Activated naive CD4-positive, alpha-beta T cell treated with anti-CD3 and anti-CD28 coated beads for 36 hours (primary cell): Measurements from ENCODE around the gene MLX. TPM values are rescaled to one million over a fixed set of nuclear protein-coding genes. Genes with fewer than 3 reads are reported as not detected.

Experiments used
- CTCF ChIA-PET: fragments of 350-600 bp; sonication (Branson Sonifier 250); formaldehyde crosslinking; loops from one replicate; lab custom pipeline; 2021; ENCODE audit warnings: antibody characterized with exemption; lab: Charles Lee
- DNase-seq: peaks from one replicate; pipeline ENCODE4 v3.0.0-alpha.2; 2020
- H3K27ac Mint-ChIP-seq: one replicate; pipeline ENCODE4 v1.8.0; 2021; ENCODE audit warnings: mild to moderate bottlenecking, mixed read lengths
- H3K27me3 Mint-ChIP-seq: one replicate; pipeline ENCODE4 v1.8.0; 2021; ENCODE audit warnings: low read depth, mixed read lengths
- H3K36me3 Mint-ChIP-seq: one replicate; pipeline ENCODE4 v1.8.0; 2021; ENCODE audit warnings: low read depth, mixed read lengths
- H3K4me1 Mint-ChIP-seq: one replicate; pipeline ENCODE4 v1.8.0; 2021; ENCODE audit warnings: low read depth, mixed read lengths
- H3K4me3 Mint-ChIP-seq: one replicate; pipeline ENCODE4 v1.8.0; 2021; ENCODE audit warnings: mild to moderate bottlenecking, moderate library complexity, mixed read lengths
- H3K9me3 Mint-ChIP-seq: one replicate; pipeline ENCODE4 v1.8.0; 2021; ENCODE audit warnings: mixed read lengths
- intact Hi-C: fragments of 100-400 bp; cut with micrococcal nuclease; formaldehyde crosslinking; loops from one replicate; pipeline ENCODE4 v1.15.1; 2023
- total RNA-seq, 2 experiments: library from RNA; stranded (reverse); gene quantifications; one replicate each; pipeline ENCODE4 v1.2.3, GENCODE V29; 2021

The MLX gene, protein sequence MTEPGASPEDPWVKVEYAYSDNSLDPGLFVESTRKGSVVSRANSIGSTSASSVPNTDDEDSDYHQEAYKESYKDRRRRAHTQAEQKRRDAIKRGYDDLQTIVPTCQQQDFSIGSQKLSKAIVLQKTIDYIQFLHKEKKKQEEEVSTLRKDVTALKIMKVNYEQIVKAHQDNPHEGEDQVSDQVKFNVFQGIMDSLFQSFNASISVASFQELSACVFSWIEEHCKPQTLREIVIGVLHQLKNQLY
- total RNA-seq = 10 to 100 TPM; 22.1 to 24.7 TPM

DNA sequence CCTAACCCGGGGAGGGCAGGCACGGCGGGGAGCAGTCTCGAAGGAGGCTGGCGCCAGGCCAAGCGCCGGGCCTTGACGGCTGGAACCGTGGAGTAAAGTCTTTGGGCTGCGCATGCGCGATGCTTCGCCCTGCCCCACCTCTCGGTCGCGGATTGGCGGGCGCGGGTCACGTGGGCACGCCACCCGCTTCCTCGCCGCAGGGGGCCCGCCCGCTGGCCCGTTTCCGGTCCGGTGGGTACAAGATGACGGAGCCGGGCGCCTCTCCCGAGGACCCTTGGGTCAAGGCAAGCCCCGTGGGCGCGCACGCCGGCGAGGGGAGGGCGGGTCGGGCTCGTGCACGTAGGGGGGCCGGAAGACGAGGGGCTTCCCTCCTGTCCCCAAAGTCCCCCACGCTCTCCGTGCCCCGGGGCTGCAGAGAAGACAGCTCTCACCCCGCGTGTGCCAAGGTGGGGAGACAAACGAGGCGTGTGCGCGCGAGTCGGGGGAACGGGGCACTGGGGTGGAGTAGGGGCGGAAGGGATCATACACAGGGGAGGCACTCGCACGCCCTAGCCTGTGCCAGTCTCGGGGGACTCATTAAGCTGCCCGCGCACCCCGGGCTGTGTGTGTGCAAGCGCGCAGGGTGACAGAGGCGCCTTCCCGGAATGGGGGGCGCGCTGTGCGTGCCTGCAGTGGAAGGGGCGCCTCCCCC is at the start of gene MLX:
TSS of gene MLX (plus strand) at position 218 of the 691 bp plus-strand sequence. CDS start at position 243, 25 bp downstream.
- CTCF ChIA-PET = interaction anchor here (1.0 to 2.8 kb wide), 4 partner anchors 11 to 197 kb away, joined by 3 to 13 read pairs (median 8); partner anchors contain the start of gene PSMC3IP
- peaks cover 26% of the 10 kb centered on the region for H3K36me3 Mint-ChIP-seq

DNA sequence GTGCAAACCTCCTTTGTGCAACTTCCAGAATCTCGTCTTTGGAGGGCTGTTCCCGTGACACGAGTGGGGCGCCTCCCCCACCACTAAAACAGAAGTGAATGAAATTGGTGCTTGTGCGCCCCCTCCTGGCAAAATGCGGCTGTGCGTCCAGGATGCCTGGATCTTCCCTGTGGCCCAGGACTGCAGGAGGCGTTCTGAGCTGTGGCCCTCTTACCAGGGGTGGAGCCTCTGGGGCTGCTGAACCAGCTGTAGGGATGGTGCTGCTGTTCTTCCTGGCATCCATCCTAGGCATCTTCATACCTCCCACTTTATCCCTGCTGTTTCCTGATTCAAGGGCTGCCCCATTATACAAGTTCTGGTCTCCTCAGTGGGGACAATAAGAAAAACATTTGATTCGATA is 49.4 kb upstream of the MLX start:
- no peaks in the 10 kb centered on the region for H3K36me3 Mint-ChIP-seq
- CTCF ChIA-PET = interaction anchor here (0.5 to 2.1 kb wide), 16 partner anchors 10 to 194 kb away, joined by 3 to 12 read pairs (median 6); partner anchors contain the start of gene CAVIN1

More for the DNA sequence above, at the start of gene MLX:
- Mint-ChIP-seq H3K4me1 (peaks cover 55% of the 10 kb centered on the region), H3K9me3 (no peaks in the 10 kb centered on the region), H3K27ac (peak within 1 kb of the TSS; percentile 93), H3K4me3 (peak within 1 kb of the TSS; percentile 93), H3K27me3 (no peaks in the 10 kb centered on the region)
- intact Hi-C loops = loop anchor here (1.0 kb wide), 1 partner anchor 10 kb away; the partner anchor contains the start of gene PSMC3IP
- peak; percentile 90 for DNase-seq

DNA sequence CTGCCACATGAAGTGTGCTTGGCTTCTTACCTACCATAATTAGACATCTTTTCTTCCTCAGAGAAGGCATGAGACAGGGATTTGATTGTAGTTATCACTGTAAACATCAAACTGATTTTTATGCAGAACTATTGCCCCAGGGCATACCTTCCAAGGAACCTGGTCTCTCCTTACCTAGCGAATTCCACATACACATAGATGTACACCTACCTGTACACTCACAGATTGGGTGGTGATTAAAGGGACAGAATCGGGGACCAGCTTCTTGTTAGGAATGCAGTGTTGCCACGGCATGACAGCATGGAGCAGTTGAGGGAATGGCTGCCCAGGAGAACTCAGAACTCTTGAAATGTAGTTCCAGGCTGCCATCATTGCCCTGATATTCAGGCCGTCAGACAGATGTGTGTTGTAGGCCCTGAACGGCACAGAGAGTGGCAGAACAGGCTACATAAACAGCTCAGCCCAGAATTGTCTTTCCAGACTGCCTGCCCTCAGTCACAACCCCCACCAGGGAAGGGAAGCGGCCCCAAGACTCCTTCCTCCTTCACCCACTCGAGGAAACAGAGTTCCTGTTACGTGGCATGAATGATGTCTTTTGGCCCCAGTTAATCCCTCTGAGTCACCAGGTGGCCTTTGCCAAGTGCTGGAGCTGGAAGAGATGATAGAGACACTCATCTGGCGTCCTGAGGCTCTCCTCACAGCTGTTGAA is 48.7 kb upstream of the MLX start:
- H3K9me3 Mint-ChIP-seq = no peaks in the 10 kb centered on the region
- no peak for DNase-seq
- H3K27me3 Mint-ChIP-seq = no peaks in the 10 kb centered on the region
- no peak overlapping the region for H3K27ac Mint-ChIP-seq
- H3K4me3 Mint-ChIP-seq = no peak overlapping the region
- intact Hi-C loops = loop anchor here (5.0 kb wide), 1 partner anchor 206 kb away; no protein-coding TSS in a partner anchor
- CTCF ChIA-PET = interaction anchor here (0.5 to 2.1 kb wide), 15 partner anchors 9 to 195 kb away, joined by 3 to 12 read pairs (median 6); no protein-coding TSS in a partner anchor
- H3K4me1 Mint-ChIP-seq = peaks cover 4% of the 10 kb centered on the region
- H3K36me3 Mint-ChIP-seq = no peaks in the 10 kb centered on the region

More for the DNA sequence above, 49.4 kb upstream of the MLX start:
- intact Hi-C loops = loop anchor here (1.0 to 5.0 kb wide), 4 partner anchors 10 to 205 kb away; no protein-coding TSS in a partner anchor
- Mint-ChIP-seq H3K27me3 (no peaks in the 10 kb centered on the region), H3K9me3 (no peaks in the 10 kb centered on the region), H3K27ac (no peak overlapping the region), H3K4me1 (peaks cover 4% of the 10 kb centered on the region), H3K4me3 (no peak overlapping the region)
- DNase-seq = peak; percentile 89

- no peak overlapping the region for H3K4me3 Mint-ChIP-seq
- H3K36me3 Mint-ChIP-seq = no peaks in the 10 kb centered on the region
- no peaks in the 10 kb centered on the region for H3K9me3 Mint-ChIP-seq
- H3K27ac Mint-ChIP-seq = no peak overlapping the region
- H3K27me3 Mint-ChIP-seq = no peaks in the 10 kb centered on the region
- intact Hi-C loops = loop anchor here (5.0 kb wide), 1 partner anchor 207 kb away; no protein-coding TSS in a partner anchor
- CTCF ChIA-PET = interaction anchor here (0.6 to 2.4 kb wide), 14 partner anchors 9 to 555 kb away, joined by 3 to 12 read pairs (median 6); no protein-coding TSS in a partner anchor
- peaks cover 4% of the 10 kb centered on the region for H3K4me1 Mint-ChIP-seq
- DNase-seq = no peak
Observed at GRCh38 chr17:42518755-42519545, 48.0 kb upstream of the MLX start.

DNA sequence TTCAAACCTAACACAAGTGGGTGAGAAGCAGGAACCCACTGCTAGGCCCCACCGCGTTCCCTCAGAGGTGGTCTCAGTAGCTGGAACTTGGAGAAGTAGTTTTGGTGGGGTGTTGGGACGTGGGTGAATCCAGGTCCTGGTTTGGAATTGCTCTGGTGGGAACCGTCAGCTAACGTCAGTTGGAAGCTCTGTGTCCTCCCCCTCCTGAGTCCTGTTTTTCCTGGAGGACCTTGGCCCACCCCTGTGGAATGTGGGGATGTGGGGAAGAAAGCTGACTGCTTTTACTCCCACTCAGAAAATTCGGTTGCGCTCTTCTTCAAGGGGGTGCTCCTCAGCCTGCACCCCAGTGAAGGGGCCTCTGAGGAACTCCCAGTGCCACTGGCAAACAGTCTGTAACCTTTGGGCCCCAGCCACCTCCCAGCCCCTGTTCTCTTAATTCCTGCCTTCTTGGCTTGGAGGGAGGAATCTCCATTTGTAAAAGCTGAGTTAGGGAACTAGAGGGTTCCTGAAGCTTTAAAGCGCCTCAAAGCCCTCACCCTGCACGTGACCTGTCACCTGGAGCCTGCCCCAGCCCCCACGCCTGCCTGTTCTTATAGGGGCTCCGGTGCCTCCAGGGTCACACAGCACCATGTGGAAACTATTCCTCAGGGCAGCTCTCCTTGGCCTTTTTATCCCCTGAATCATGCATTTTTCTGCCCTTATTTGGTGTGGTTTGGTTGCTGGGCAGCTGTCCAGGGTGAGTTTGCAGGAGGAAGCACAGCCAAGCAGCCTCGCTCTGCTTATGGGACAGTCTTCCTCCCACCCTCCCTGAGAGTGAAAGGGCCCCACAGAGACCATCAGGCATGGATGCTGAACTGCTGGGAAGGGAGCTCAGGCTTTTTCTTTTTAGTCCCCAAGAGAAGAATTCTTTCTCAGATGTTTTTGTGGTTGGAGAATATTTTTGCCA is 47.1 kb upstream of the MLX start:
- peaks cover 4% of the 10 kb centered on the region for H3K4me1 Mint-ChIP-seq
- no peaks in the 10 kb centered on the region for H3K36me3 Mint-ChIP-seq
- H3K4me3 Mint-ChIP-seq = no peak overlapping the region
- CTCF ChIA-PET = interaction anchor here (0.6 to 2.4 kb wide), 13 partner anchors 11 to 959 kb away, joined by 3 to 7 read pairs (median 4); partner anchors contain the start of gene CAVIN1
- no peaks in the 10 kb centered on the region for H3K27me3 Mint-ChIP-seq
- H3K9me3 Mint-ChIP-seq = no peaks in the 10 kb centered on the region
- intact Hi-C loops = loop anchor here (5.0 to 10.0 kb wide), 2 partner anchors 208 to 405 kb away; partner anchors contain the start of gene DHX58
- H3K27ac Mint-ChIP-seq = no peak overlapping the region
- no peak for DNase-seq

DNA sequence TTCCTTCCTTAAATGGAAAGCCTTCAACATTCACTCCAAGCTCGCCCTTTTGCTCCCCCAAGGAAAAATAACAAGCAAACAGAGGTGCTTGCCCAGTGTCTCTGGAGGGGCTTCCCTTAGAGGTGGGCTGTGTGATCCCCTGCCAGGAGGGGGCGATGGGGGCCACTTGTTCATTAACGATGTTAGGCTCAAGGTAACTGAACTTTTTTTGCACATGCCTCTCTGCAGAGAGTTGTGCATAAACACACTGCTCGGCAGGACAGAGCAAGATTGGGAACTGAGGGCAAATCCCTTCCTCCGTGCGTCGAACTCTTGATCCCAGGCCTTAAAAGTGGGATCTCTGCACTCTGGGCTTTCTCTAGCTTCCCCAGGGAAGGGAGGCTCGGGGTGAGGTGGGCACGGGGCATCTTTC is 46.4 kb upstream of the MLX start:
- peaks cover 4% of the 10 kb centered on the region for H3K4me1 Mint-ChIP-seq
- CTCF ChIA-PET = interaction anchor here (0.6 to 2.4 kb wide), 7 partner anchors 10 to 960 kb away, joined by 3 to 14 read pairs (median 5); partner anchors contain the start of gene CAVIN1
- DNase-seq = peak; percentile 41
- no peaks in the 10 kb centered on the region for H3K27me3 Mint-ChIP-seq
- no peak overlapping the region for H3K27ac Mint-ChIP-seq
- H3K36me3 Mint-ChIP-seq = no peaks in the 10 kb centered on the region
- no peak overlapping the region for H3K4me3 Mint-ChIP-seq
- intact Hi-C loops = loop anchor here (10.0 kb wide), 1 partner anchor 406 kb away; the partner anchor contains the start of gene DHX58
- H3K9me3 Mint-ChIP-seq = no peaks in the 10 kb centered on the region

DNA sequence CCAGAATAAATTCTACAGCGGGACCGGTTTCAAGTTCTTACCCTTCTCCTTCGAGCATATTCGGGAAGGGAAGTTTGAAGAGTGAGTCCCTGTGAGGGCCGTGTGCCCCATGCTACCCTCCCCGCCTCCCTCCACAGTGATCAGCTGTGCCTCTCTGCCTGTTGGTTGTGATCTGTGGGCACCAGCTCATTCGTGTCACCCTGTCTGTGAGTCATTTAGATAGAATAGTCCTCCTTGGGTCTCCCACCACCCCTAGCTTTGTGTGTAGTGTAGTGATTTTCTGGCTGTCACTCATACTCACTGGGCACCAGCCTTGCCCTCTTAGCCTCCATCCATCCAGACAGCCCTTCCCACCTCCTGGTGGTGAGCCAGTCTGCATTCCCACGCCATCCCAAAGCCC is 45.9 kb upstream of the MLX start:
- intact Hi-C loops = loop anchor here (10.0 kb wide), 1 partner anchor 406 kb away; the partner anchor contains the start of gene DHX58
- CTCF ChIA-PET = interaction anchor here (0.6 to 2.4 kb wide), 4 partner anchors 10 to 961 kb away, joined by 3 to 14 read pairs (median 6); no protein-coding TSS in a partner anchor
- Mint-ChIP-seq H3K27ac (no peak overlapping the region), H3K4me3 (no peak overlapping the region), H3K36me3 (no peaks in the 10 kb centered on the region), H3K9me3 (no peaks in the 10 kb centered on the region), H3K4me1 (peaks cover 4% of the 10 kb centered on the region), H3K27me3 (no peaks in the 10 kb centered on the region)
- DNase-seq = no peak

GRCh38 chr17:42521666-42522262 is 45.1 kb upstream of the MLX start:
- Mint-ChIP-seq H3K4me1 (peaks cover 4% of the 10 kb centered on the region), H3K27ac (no peak overlapping the region), H3K27me3 (no peaks in the 10 kb centered on the region), H3K9me3 (no peaks in the 10 kb centered on the region), H3K4me3 (no peak overlapping the region), H3K36me3 (no peaks in the 10 kb centered on the region)
- DNase-seq = no peak
- CTCF ChIA-PET = interaction anchor here (2.4 kb wide), 1 partner anchor 81 kb away, joined by 5 read pairs; no protein-coding TSS in a partner anchor
- intact Hi-C loops = loop anchor here (10.0 kb wide), 1 partner anchor 407 kb away; the partner anchor contains the start of gene DHX58

DNA sequence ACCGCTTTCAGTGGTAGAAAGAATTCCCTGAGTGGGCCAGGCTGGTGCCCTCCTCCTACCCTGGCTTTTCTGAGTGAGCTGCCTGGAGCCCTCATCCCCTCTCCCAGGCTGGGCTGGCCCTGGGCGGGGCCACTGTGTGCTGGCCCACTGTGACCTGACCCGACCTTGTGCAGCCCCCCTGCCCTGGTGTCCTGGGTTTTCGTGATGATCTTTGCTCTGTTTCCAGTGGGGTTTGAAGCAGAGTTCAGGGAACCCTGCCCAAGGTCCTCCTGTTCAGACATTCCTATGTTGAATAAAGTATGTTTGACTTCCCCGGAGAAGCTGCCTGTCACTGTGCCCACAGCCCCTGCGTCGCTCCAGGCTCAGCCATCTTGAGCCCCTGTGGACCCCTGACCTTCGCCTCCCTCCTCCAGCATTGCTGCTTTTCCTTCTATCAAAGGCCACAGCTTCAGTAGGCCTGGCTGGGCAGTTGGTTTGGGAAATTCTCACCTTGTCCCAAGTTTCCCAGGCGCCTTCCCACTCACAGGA is 44.6 kb upstream of the MLX start:
- Mint-ChIP-seq H3K9me3 (no peaks in the 10 kb centered on the region), H3K27me3 (no peaks in the 10 kb centered on the region), H3K27ac (no peak overlapping the region), H3K36me3 (no peaks in the 10 kb centered on the region), H3K4me3 (no peak overlapping the region), H3K4me1 (peaks cover 5% of the 10 kb centered on the region)
- CTCF ChIA-PET = no interaction called here
- intact Hi-C loops = loop anchor here (10.0 kb wide), 1 partner anchor 408 kb away; the partner anchor contains the start of gene DHX58
- no peak for DNase-seq
